ENCODE data around the gene SNPH. TPM values are rescaled to one million over a fixed set of nuclear protein-coding genes. Genes with fewer than 3 reads are reported as not detected.

SNPH gene
- total RNA-seq, 4 donors from 2014 or later, result 2.1 to 14.0 (median 4.5) TPM

DNA sequence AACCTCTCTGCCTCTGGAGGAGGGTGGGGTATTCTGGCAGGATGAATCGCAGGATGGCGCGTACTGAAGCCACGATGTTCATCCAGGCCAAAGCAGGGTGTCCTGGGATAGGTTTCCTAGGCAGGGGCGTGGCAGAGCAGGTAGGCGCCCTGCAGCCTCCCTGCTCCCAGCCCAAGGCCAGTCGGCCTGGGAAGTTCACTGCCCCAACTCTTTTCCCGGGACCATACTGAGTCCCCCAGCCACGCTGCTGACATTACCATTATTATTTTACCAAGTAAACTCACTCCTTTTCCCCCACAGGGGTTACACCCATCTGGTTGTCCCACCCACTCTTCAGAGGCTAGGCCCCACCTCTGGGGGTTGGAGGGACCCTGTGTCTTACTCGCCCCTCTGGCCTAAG lies 41.1 kb downstream of the SNPH start:
- H3K9me3 ChIP-seq, result no peaks in the 10 kb centered on the region
- H3K27me3 ChIP-seq, result no peaks in the 10 kb centered on the region
- no peak for DNase-seq
- no peak overlapping the region for H3K4me3 ChIP-seq
- H3K36me3 ChIP-seq, result no peaks in the 10 kb centered on the region
- H3K27ac ChIP-seq, result no peak overlapping the region
- no peaks in the 10 kb centered on the region for H3K4me1 ChIP-seq
- intact Hi-C loops (cut with DNase I; ENCODE audit: low total_unique reads), result no loop called here
- no peak for TF ChIP-seq POLR2A (IDR thresholded peaks at IDR 0.05)
- no peak for TF ChIP-seq CTCF (IDR thresholded peaks at IDR 0.05)

DNA sequence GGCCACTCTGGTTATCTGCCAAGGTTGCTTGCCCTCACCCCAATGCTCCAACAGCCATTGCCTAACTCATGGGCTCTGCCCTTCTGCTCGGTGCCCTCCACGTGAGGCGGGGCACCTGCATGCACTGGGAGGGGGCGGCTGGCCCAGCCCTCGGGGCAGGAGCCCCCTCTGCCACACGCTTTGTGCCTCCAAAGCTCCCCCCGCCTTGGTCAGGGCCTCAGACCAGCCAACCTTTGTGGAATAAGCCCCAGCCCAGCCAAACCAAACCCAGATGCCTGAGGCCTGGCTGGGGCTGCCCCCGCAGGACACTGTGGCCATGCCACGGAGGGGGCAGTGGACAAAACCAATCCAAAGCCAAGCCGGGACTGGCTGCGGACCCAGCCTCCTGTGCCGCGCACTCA lies 41.5 kb downstream of the SNPH start:
- Histone ChIP-seq H3K4me3 (no peak overlapping the region), H3K4me1 (no peaks in the 10 kb centered on the region), H3K36me3 (no peaks in the 10 kb centered on the region), H3K27me3 (no peaks in the 10 kb centered on the region), H3K27ac (no peak overlapping the region), H3K9me3 (no peaks in the 10 kb centered on the region)
- DNase-seq, result no peak
- intact Hi-C loops (cut with DNase I; ENCODE audit: low total_unique reads), result no loop called here
- no peak for TF ChIP-seq POLR2A (IDR thresholded peaks at IDR 0.05)
- no peak for TF ChIP-seq CTCF (IDR thresholded peaks at IDR 0.05)

- no peak for DNase-seq
- no peak overlapping the region for H3K4me3 ChIP-seq
- intact Hi-C loops (cut with DNase I; ENCODE audit: low total_unique reads), result no loop called here
- peaks cover 0 to under 1% of the 10 kb centered on the region in 2 donors for H3K4me1 ChIP-seq
- H3K36me3 ChIP-seq, result no peaks in the 10 kb centered on the region
- no peak overlapping the region for H3K27ac ChIP-seq
- H3K27me3 ChIP-seq, result no peaks in the 10 kb centered on the region
- no peaks in the 10 kb centered on the region for H3K9me3 ChIP-seq
- no peak for TF ChIP-seq POLR2A (IDR thresholded peaks at IDR 0.05)
- TF ChIP-seq CTCF (IDR thresholded peaks at IDR 0.05), result no peak
Observed at GRCh38 chr20:1308067-1308701, 42.1 kb downstream of the SNPH start.

- no peak overlapping the region for H3K27ac ChIP-seq
- no peak overlapping the region for H3K4me3 ChIP-seq
- H3K27me3 ChIP-seq, result no peaks in the 10 kb centered on the region
- TF ChIP-seq POLR2A (IDR thresholded peaks at IDR 0.05) (no peak), CTCF (IDR thresholded peaks at IDR 0.05) (no peak)
- no peaks in the 10 kb centered on the region for H3K36me3 ChIP-seq
- DNase-seq, result no peak
- no peaks in the 10 kb centered on the region for H3K9me3 ChIP-seq
- intact Hi-C loops (cut with DNase I; ENCODE audit: low total_unique reads), result no loop called here
- H3K4me1 ChIP-seq, result peaks cover 0 to 3% of the 10 kb centered on the region in 2 donors
Observed at GRCh38 chr20:1308702-1309095, 42.6 kb downstream of the SNPH start.

DNA sequence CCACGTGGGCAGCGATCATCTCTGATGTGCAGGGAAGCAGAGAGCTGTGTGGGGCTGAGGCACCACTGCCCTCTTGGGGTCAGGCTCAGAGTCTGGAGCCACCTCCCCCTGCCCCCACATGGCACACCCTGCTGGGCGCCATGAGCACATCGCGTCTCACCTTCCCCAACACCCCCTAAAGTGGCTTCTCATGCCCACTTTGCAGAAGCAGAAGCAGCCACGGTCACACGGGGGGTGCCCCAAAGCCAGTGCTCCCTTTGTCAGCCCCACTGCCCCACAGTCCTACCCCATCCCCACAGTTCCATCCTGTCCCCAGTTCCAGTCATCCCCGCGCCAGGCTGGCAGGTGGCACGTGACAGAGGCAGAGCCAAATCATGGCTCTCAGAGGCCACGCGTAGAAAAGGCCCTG lies 43.3 kb downstream of the SNPH start:
- no peak for DNase-seq
- Histone ChIP-seq H3K27ac (no peak overlapping the region), H3K36me3 (no peaks in the 10 kb centered on the region)

More for the DNA sequence above, 43.3 kb downstream of the SNPH start:
- Histone ChIP-seq H3K4me1 (peaks cover 0 to 3% of the 10 kb centered on the region in 2 donors), H3K9me3 (no peaks in the 10 kb centered on the region), H3K4me3 (no peak overlapping the region), H3K27me3 (no peaks in the 10 kb centered on the region)
- no peak for TF ChIP-seq POLR2A (IDR thresholded peaks at IDR 0.05)
- no peak for TF ChIP-seq CTCF (IDR thresholded peaks at IDR 0.05)
- intact Hi-C loops (cut with DNase I; ENCODE audit: low total_unique reads), result no loop called here
